Thoracic aorta (tissue), 2 donors: Measurements from ENCODE around the gene ALPK1. TPM values are rescaled to one million over a fixed set of nuclear protein-coding genes. Genes with fewer than 3 reads are reported as not detected.
"Not testable (repeated sequence)": the region's sequence is repeated elsewhere in the genome, so short reads cannot be mapped to it uniquely, and the experiment has no call there.

Experiments used
- ATAC-seq: fragments of 150-250 bp; one replicate; pipeline ENCODE4 v1.8.0; 2017; ENCODE audit warnings: low read depth; ENCODE audit not compliant: insufficient number of reproducible peaks, low FRiP score
- DNase-seq: peaks from one replicate; pipeline ENCODE4 v3.0.0-alpha.2; 2020; ENCODE audit warnings: low spot score
- H3K27ac ChIP-seq, 2 donors: fragments of 200-600 bp; sonication (generic); 1 replicate in 1 of 2; 2 replicates in 1 of 2; pipeline ENCODE4 v1.5.1; 2016; ENCODE audit warnings: mild to moderate bottlenecking in 2 of 2, moderate library complexity in 2 of 2
- H3K27me3 ChIP-seq: fragments of 200-600 bp; sonication (generic); replicated peaks from 2 replicates; pipeline ENCODE4 v1.6.0; 2016; ENCODE audit warnings: mild to moderate bottlenecking; ENCODE audit not compliant: insufficient read depth
- H3K36me3 ChIP-seq: fragments of 200-600 bp; sonication (generic); one replicate; pipeline ENCODE4 v1.5.1; 2016
- H3K4me1 ChIP-seq, 2 donors: fragments of 200-600 bp; sonication (generic); 1 replicate in 1 of 2; 2 replicates in 1 of 2; pipeline versions ENCODE4 v1.5.1 to v1.6.0; 2016; ENCODE audit warnings: low read depth in 2 of 2, mild to moderate bottlenecking in 1 of 2; ENCODE audit not compliant: control insufficient read depth in 1 of 2
- H3K4me3 ChIP-seq: fragments of 200-600 bp; sonication (generic); 2 replicates; pipeline ENCODE4 v1.5.1; 2016; ENCODE audit warnings: mild to moderate bottlenecking
- H3K9me3 ChIP-seq: fragments of 200-600 bp; sonication (generic); 2 replicates; pipeline ENCODE4 v1.5.1; 2016
- CTCF ChIP-seq: fragments of 200-600 bp; sonication (generic); IDR thresholded peaks from one replicate; pipeline ENCODE4 v1.5.1; 2019; ENCODE audit warnings: antibody characterized with exemption
- total RNA-seq, 2 donors: library from RNA; depleted of rRNA; stranded (reverse); fragments of >200 nt; gene quantifications; one replicate each; pipeline versions ENCODE4 v1.1.0 to v1.2.3, GENCODE V29; 2016

Gene ALPK1
- total RNA-seq, 2 donors from 2014 or later, result 20.0 to 63.4 TPM

GRCh38 chr4:112453321-112453720, 156.2 kb downstream of the ALPK1 start:
- TF ChIP-seq CTCF, result no peak
- H3K4me1 ChIP-seq, result no peaks in the 10 kb centered on the region
- no peaks in the 10 kb centered on the region for H3K9me3 ChIP-seq
- no peak overlapping the region for H3K4me3 ChIP-seq
- ATAC-seq (no peak), DNase-seq (no peak)
- no peaks in the 10 kb centered on the region for H3K36me3 ChIP-seq
- no peak overlapping the region for H3K27ac ChIP-seq
- no peaks in the 10 kb centered on the region for H3K27me3 ChIP-seq

GRCh38 chr4:112472318-112472717, 175.1 kb downstream of the ALPK1 start:
- ATAC-seq (no peak), DNase-seq (no peak)
- no peaks in the 10 kb centered on the region for H3K9me3 ChIP-seq
- TF ChIP-seq CTCF, result no peak
- H3K4me3 ChIP-seq, result no peak overlapping the region
- H3K27me3 ChIP-seq, result no peaks in the 10 kb centered on the region
- no peaks in the 10 kb centered on the region for H3K36me3 ChIP-seq
- no peaks in the 10 kb centered on the region for H3K4me1 ChIP-seq
- H3K27ac ChIP-seq, result no peak overlapping the region

GRCh38 chr4:112473985-112474384, 176.8 kb downstream of the ALPK1 start:
- no peak for DNase-seq
- no peaks in the 10 kb centered on the region for H3K36me3 ChIP-seq
- no peak overlapping the region for H3K27ac ChIP-seq
- no peaks in the 10 kb centered on the region for H3K9me3 ChIP-seq
- no peaks in the 10 kb centered on the region for H3K27me3 ChIP-seq
- ATAC-seq, result no peak
- no peak for TF ChIP-seq CTCF
- no peaks in the 10 kb centered on the region for H3K4me1 ChIP-seq
- H3K4me3 ChIP-seq, result no peak overlapping the region

- no peak overlapping the region for H3K27ac ChIP-seq
- H3K9me3 ChIP-seq, result peaks cover 3% of the 10 kb centered on the region
- no peaks in the 10 kb centered on the region for H3K27me3 ChIP-seq
- H3K4me3 ChIP-seq, result no peak overlapping the region
- H3K36me3 ChIP-seq, result no peaks in the 10 kb centered on the region
- DNase-seq (no peak), ATAC-seq (no peak)
- no peaks in the 10 kb centered on the region for H3K4me1 ChIP-seq
- TF ChIP-seq CTCF, result no peak
These were observed 188.8 kb downstream of the ALPK1 start for GRCh38 chr4:112485930-112486329.

- H3K4me1 ChIP-seq, ATAC-seq, H3K27me3 ChIP-seq, H3K4me3 ChIP-seq, DNase-seq, H3K27ac ChIP-seq, H3K36me3 ChIP-seq, H3K9me3 ChIP-seq: not testable (repeated sequence)
These were observed 193.6 kb downstream of the ALPK1 start for GRCh38 chr4:112490808-112491207.

Other genes starting within 250 kb of the ALPK1 start
- 1 to 10 TPM; 3.2 to 7.5 TPM for gene FAM241A, start 151.9 kb upstream of the ALPK1 start, total RNA-seq
- gene AP1AR, start 65.6 kb upstream of the ALPK1 start, total RNA-seq, result 10 to 100 TPM; 10.0 to 27.9 TPM
- gene TIFA, start 11.5 kb upstream of the ALPK1 start, total RNA-seq, result 10 to 100 TPM in 1 of 2 donors, 1 to 10 TPM in 1; 6.1 to 13.3 TPM
- gene NEUROG2, start 218.8 kb downstream of the ALPK1 start, total RNA-seq, result not detected